ENCODE data around the gene NWD2. TPM values are rescaled to one million over a fixed set of nuclear protein-coding genes. Genes with fewer than 3 reads are reported as not detected.

Gene NWD2
- total and polyA plus RNA-seq, 9 of the 15 experiments (the other 6 are each of a cell fraction or from before 2014, with no cell fraction given) = not detected

DNA sequence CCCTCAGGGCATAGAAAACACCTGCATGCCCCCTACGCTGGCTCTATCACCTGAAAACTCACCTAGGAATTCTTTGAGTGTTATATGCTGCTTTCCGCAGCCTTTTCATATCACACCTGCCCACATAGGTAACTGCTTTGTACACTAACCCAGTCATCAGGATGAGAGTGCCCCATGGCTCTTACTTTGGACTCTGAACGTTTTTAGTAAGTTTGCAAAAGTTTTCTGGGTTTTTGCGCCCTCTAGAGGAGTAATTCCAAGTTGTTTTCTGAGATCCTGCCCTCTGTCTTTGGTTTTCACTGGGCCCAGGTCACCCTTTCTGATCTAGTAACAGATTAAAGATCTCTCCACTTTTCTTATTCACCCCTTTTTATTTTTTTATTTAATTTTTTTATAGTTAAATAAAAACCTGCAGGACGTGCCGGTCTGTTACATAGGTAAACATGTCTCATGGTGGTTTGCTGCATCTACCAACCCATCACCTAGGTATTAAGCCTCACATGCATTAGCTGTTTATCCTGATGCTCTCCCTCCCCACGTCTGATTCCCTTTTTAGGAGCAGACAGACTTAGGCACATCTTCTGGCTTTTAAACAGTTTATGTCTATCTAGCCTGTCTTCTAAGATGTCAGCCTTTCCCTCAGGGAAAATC, 139.2 kb downstream of the NWD2 start:
- in situ Hi-C loops (cut with MboI) (loop anchor here (25.0 kb wide), 1 partner anchor 1021 kb away; no protein-coding TSS in a partner anchor), intact Hi-C loops (cut with micrococcal nuclease) (loop anchor here (2.0 to 10.0 kb wide), 3 partner anchors 319 to 1033 kb away; no protein-coding TSS in a partner anchor)
- Histone ChIP-seq H4K20me1 (replicated peaks; ENCODE audit: control insufficient read depth, insufficient read depth, low read length) (no peaks in the 10 kb centered on the region), H2AFZ (ENCODE audit: low read depth, low read length) (no peak overlapping the region), H3K9ac (ENCODE audit: insufficient read depth in 1 of 2, low read depth in 2 of 2, low read length in 2 of 2) (no peak overlapping the region), H3K79me2 (ENCODE audit: control insufficient read depth, insufficient read depth, low read length) (no peaks in the 10 kb centered on the region), H3K36me3 (ENCODE audit: control insufficient read depth, insufficient read depth, low read length) (no peaks in the 10 kb centered on the region), H3K27ac (ENCODE audit: extremely low read depth, low read depth, low read length) (no peak overlapping the region), H3K4me1 (replicated peaks in 1 of 2; ENCODE audit: control insufficient read depth in 2 of 2, insufficient read depth in 2 of 2, low read length in 2 of 2) (no peaks in the 10 kb centered on the region), H3K4me3 (no peak overlapping the region), H3K4me2 (ENCODE audit: insufficient read depth, low read length) (no peak overlapping the region), H3K27me3 (ENCODE audit: control insufficient read depth in 2 of 2, insufficient read depth in 2 of 2, low read length in 2 of 2) (no peaks in the 10 kb centered on the region), H3K9me3 (replicated peaks; ENCODE audit: control insufficient read depth, insufficient read depth, low read depth, low read length) (no peaks in the 10 kb centered on the region), H3K9me1 (ENCODE audit: control insufficient read depth, insufficient read depth, low read length) (no peaks in the 10 kb centered on the region)
- POLR2A ChIA-PET = no interaction called here
- FAIRE-seq (peak; percentile 75), ATAC-seq (peak; percentile 76; the same call in 2 of the 3 replicates), DNase-seq (ENCODE audit: extremely low read depth in 1 of 4, low spot score in 3 of 4) (peak; percentile 27 to 56 (median 42))
- TF ChIP-seq, protein P1, sequence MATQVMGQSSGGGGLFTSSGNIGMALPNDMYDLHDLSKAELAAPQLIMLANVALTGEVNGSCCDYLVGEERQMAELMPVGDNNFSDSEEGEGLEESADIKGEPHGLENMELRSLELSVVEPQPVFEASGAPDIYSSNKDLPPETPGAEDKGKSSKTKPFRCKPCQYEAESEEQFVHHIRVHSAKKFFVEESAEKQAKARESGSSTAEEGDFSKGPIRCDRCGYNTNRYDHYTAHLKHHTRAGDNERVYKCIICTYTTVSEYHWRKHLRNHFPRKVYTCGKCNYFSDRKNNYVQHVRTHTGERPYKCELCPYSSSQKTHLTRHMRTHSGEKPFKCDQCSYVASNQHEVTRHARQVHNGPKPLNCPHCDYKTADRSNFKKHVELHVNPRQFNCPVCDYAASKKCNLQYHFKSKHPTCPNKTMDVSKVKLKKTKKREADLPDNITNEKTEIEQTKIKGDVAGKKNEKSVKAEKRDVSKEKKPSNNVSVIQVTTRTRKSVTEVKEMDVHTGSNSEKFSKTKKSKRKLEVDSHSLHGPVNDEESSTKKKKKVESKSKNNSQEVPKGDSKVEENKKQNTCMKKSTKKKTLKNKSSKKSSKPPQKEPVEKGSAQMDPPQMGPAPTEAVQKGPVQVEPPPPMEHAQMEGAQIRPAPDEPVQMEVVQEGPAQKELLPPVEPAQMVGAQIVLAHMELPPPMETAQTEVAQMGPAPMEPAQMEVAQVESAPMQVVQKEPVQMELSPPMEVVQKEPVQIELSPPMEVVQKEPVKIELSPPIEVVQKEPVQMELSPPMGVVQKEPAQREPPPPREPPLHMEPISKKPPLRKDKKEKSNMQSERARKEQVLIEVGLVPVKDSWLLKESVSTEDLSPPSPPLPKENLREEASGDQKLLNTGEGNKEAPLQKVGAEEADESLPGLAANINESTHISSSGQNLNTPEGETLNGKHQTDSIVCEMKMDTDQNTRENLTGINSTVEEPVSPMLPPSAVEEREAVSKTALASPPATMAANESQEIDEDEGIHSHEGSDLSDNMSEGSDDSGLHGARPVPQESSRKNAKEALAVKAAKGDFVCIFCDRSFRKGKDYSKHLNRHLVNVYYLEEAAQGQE (IDR thresholded peaks at IDR 0.05; ENCODE audit: borderline replicate concordance) = peak; percentile 12; the same call in 1 of the 2 replicates
- TF ChIP-seq, protein P1 (CRISPR knock-in tag; IDR thresholded peaks at IDR 0.05; ENCODE audit: low read depth) = no peak
- no peak for TF ChIP-seq ZSCAN29 (IDR thresholded peaks at IDR 0.05)
- 0 out of 2 replicates have a peak, but pooled peaks have one; percentile 21 for TF ChIP-seq SMC3 (conservative IDR thresholded peaks at IDR 0.05; ENCODE audit: insufficient read depth, low read depth, low read length)
- TF ChIP-seq, protein P2, sequence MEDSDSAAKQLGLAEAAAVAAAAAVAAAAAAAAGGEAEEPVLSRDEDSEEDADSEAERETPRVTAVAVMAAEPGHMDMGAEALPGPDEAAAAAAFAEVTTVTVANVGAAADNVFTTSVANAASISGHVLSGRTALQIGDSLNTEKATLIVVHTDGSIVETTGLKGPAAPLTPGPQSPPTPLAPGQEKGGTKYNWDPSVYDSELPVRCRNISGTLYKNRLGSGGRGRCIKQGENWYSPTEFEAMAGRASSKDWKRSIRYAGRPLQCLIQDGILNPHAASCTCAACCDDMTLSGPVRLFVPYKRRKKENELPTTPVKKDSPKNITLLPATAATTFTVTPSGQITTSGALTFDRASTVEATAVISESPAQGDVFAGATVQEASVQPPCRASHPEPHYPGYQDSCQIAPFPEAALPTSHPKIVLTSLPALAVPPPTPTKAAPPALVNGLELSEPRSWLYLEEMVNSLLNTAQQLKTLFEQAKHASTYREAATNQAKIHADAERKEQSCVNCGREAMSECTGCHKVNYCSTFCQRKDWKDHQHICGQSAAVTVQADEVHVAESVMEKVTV (CRISPR knock-in tag; IDR thresholded peaks at IDR 0.05) = no peak
- TF ChIP-seq, protein P3, sequence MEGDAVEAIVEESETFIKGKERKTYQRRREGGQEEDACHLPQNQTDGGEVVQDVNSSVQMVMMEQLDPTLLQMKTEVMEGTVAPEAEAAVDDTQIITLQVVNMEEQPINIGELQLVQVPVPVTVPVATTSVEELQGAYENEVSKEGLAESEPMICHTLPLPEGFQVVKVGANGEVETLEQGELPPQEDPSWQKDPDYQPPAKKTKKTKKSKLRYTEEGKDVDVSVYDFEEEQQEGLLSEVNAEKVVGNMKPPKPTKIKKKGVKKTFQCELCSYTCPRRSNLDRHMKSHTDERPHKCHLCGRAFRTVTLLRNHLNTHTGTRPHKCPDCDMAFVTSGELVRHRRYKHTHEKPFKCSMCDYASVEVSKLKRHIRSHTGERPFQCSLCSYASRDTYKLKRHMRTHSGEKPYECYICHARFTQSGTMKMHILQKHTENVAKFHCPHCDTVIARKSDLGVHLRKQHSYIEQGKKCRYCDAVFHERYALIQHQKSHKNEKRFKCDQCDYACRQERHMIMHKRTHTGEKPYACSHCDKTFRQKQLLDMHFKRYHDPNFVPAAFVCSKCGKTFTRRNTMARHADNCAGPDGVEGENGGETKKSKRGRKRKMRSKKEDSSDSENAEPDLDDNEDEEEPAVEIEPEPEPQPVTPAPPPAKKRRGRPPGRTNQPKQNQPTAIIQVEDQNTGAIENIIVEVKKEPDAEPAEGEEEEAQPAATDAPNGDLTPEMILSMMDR (IDR thresholded peaks at IDR 0.05 in 2 of 3, conservative IDR thresholded peaks at IDR 0.05 in 1 of 3; ENCODE audit: insufficient read depth in 2 of 3, low read depth in 1 of 3, low read length in 3 of 3) = peak; percentile 61 to 86 (median 74)
- TF ChIP-seq SAFB (IDR thresholded peaks at IDR 0.05; ENCODE audit: borderline replicate concordance, low read depth, low read length) = no peak
- TF ChIP-seq RAD21 (CRISPR knock-in tag; conservative IDR thresholded peaks at IDR 0.05 in 1 of 2, IDR thresholded peaks at IDR 0.05 in 1 of 2) = peak; percentile 25 to 55; a peak in 3 of 4 replicates
- BruUV-seq (replicated peaks) = no TSS peak
- CTCF ChIA-PET (ENCODE audit: low intra/inter-chr PET ratio) = no interaction called here
- 4% methylated on average over 7 of the region's 7 CpGs for WGBS (ENCODE audit: insufficient coverage, low coverage, missing lambda C conversion rate)
